Measurements from ENCODE around the gene B9D1.

B9D1 gene

DNA sequence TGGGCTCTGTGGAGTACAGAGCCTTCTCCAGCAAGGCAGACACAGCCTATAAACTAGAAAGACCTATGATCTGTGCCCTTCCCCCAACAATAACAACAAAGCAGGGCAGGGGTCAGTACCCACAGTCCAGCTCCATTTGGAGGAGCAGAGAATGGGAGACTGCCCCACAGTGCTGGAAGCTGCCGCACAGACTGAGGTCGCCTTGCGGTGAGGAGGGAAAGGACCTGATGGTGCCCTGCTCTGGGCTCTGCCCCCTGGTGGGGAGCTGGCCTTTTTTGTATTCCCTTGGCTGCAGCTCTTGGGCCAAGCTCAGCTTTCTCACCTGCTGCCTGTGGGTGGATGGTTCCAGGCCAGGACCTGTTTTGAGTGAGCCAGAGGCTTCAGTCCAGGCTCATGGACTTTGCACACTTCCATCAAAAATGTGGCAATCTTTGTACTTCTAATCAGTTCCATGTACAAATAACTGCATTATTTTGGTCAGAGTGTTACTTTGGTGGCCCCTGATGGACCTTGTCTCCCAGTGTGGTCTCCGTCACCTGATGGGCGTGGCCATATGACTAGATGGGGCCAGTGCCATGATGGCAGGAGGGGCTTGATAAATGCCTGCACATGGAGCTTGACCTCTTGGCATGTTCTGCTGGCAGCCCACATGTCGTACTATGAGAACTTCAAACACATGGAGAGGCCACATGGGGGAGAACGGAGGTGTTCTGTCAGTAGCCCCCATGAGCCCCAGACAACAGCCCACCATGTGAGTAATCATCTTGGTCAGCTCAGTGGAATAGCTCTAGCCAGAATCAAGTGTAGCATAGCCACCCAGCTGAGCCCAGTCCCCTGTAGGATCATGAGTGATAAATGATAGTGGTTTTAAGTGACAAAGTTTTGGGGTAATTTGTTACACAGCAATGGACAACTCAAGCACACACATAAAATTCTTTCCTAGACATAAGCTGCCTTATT lies 24.2 kb downstream of the B9D1 start:
- peak; percentile 27 to 37 for DNase-seq (ENCODE audit: low read depth in 2 of 2)

DNA sequence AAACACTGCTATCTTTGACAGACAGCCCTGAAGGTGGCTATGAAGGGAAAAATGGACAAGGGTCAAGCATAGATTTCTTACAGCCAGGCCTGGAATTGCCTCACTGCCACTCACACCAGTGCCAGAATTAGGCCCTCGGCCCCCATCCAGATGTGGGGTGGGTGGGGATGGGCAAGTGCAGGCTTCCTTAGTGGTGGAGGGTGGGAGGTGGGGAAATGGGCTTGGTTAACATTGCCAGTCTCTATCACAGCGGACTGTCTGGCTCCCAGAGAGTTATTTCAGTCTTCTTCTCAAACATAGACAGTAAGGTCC lies 24.9 kb downstream of the B9D1 start:
- no peak for DNase-seq (ENCODE audit: low read depth in 2 of 2)

DNA sequence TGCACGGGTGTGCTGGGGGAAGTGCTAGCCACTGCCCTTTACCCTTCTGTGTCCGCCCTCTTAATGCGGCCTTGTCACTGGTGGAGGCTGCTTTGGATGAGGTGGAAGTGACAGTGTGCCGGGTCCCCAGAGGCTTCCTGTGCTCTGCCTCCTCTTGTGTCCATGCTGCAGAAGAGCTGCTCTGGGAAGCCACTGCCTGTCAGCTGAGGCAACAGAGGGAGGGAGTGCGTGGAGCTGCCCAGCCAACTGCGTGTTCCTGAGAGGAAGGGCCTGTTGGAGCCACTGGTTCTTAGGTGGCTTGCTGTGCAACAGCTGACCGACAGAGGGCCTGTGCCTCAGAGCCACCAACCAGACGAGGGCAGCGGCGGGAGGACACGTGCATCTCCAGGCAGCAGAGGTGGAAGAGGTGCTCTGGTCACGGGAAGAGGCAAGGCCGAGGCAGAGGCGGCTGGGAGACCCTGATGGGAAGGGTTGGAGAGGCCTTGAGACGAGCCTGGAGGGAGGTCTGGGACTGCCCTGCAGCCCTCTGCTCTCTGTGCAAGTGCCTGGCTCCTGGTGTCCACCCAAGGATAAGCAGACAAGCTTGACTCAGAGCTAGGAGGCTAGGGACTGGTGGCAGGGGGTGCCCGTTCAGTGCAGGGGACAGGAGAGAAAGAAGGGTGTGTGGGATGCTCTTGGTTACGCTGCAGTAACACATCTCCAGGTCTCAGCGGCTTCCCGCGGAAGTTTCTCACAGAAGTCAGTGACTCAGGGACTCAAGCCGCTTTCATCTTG lies 25.4 kb downstream of the B9D1 start:
- DNase-seq (ENCODE audit: low read depth in 2 of 2) = no peak

DNA sequence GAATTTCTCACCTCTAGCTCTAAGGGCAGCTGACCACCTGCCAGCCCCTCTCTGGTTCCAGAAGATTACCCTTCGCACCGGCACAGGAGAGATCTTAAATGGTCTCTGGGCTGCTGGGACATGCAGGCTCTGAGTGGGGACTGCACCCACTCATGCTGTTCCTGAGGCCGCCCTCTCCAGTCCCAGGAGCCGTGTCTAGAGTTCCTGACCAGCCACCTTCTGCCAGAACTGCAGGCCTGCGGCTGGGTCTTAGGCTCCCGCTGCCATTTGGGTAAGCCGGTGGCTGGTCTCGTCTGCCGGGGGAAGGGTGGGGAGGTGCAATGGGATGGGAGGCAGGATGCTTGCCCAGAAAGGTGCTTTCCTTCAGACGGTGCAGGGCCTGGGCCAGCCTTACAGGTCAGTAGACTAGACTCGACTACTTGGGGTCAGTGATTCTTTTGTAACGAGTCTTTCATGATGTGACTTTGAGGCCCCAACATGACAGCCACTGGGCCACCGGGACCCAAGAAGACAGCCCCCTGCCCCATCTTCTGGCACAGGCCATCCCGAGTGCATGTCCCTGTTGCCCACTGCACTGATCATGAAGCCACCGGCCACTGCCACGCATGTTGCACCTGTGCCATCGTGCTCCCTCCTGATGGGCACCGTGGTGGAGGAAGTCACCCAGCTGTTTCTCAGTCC lies 26.4 kb downstream of the B9D1 start:
- DNase-seq (ENCODE audit: low read depth in 2 of 2) = no peak

DNA sequence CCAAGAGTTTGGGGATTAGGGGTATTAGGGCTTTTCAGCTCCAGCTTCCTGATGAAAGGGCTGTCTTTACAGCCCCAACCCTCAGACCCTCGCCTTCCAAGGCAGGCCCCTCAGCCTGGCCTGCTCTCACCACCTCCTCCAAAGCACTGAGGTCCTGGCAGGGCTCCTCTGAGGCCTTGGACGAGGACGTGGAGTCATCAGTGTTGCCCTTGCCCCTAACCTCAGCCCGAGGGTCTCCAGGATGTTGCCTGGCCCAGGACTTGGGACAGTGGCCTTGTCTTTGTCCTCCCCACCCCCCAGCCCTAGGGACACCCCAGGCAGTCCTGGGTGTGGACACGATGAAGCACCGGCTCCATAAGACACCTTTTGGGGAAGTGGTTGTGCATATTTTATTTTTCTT lies 28.2 kb downstream of the B9D1 start:
- no peak for DNase-seq (ENCODE audit: low read depth in 2 of 2)

DNA sequence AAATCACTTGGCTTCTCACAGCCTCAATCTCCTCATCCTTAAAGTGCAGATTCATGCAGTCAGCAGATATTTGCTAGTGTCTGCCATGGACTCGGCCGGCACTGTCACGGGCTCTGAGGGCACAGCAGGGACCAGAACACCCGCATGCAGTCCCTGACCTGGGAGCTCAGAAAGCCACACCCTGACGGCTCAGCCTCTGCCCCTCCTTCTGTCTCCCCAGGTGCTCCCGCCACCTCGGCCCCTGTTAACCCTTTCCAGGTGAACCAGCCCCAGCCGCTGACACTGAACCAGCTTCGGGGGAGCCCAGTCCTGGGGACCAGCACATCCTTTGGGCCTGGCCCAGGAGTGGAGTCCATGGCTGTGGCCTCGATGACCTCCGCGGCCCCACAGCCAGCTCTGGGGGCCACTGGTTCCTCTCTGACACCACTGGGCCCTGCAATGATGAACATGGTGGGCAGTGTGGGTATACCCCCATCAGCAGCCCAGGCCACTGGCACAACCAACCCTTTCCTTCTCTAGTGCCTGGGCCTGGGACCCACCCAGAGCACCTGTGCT lies 28.7 kb downstream of the B9D1 start:
- DNase-seq (ENCODE audit: low read depth in 2 of 2) = no peak

DNA sequence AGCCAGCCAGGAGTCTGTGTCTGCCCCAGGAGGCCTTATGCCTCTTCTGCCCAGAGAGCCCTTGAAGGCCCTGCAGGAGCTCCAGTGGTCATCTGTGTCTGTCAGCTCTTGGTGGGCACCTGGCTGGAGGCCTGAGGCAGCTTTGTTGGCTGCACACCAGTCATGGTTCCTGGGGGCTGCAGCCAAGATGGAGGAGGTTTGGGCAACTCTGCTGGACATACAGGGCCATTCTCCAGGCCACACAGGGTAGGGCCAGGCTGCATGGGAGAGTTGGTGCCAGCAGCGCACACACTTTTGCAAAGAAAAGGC lies 29.4 kb downstream of the B9D1 start:
- no peak for DNase-seq (ENCODE audit: low read depth in 2 of 2)

DNA sequence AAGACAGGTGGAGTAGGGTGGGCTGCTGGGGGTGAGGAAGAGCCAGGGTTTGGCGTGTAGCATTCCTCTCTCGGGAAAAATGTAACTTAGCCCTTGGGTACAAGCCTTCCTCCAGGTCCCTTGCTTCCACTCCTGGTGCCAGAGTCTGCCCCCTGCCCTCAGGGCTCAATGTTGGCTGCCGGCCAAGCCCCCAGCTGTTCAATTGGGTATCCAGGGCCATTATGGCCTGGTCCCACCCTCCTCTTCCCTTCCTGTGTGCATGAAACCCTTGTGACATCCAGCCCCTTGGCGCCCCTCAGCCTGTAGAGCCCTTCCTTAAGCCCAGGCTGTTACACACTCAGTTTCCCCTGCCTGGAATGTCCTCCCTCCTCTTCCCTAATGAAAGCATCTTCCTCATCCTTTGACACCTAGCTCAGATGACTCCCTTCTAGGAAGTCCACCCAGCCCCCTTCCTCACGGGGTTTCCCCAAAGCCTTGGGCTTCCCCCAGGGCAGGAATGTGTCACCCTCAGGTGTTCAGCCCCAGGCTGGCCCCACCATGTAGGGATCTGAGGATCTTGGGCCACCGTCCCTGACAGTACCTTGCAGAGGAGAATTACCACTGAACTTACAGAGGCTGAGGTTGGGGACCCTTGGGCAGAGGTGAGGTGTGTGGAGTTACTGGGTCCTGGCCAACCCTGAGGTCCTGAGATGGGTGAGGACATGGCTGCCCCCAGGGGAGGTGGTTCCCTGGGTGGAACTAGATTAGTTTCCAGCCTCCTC lies 30.0 kb downstream of the B9D1 start:
- no peak for DNase-seq (ENCODE audit: low read depth in 2 of 2)

DNA sequence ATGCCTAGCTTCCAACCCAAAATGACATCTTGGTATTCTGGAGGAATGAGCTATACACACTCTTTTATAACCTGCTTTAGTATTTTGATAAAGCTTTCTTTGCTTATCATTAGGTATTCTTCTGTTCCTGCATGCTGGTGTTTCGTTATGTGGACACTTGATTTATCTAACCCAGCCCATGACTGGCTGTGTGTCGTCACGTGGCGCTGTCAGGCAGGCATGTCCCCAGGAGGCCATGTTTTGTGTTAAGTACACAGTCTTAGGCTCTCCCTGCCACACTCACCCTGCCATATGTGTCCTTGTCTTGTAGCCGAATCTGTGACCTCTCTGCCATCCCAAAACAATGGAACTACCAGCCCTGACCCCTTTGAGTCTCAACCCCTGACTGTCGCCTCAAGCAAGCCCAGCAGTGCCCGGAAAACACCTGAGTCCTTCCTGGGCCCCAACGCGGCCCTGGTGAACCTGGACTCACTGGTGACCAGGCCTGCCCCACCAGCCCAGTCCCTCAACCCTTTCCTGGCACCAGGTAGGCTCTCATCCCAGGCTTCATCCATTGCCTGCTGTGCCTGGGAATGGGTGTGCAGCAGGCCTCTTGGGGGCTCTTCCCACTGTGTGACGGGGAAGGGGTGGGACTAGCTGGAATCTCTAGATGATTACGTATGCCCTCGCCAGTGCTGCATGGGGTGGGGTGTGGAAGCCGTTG lies 30.8 kb downstream of the B9D1 start:
- no peak for DNase-seq (ENCODE audit: low read depth in 2 of 2)

DNA sequence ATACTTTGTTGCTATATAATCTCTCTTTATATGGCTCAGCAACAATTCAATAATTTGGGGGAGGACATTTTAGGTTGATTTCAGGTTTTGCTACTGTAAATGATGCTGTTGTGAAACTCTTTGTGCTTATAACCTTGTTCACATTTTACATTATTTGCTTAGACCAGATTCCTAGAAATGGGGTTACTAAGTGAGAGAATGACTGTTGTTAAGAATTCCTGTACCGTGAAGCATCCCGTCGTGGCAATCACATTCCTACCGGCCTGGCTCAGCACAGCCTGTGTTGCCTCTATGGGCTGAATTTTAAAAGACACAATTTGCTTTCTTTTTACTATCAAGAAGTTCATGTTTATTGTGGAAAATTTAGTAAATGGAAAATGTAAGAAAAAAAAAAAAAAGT lies 31.4 kb downstream of the B9D1 start:
- DNase-seq (ENCODE audit: low read depth in 2 of 2) = no peak

DNA sequence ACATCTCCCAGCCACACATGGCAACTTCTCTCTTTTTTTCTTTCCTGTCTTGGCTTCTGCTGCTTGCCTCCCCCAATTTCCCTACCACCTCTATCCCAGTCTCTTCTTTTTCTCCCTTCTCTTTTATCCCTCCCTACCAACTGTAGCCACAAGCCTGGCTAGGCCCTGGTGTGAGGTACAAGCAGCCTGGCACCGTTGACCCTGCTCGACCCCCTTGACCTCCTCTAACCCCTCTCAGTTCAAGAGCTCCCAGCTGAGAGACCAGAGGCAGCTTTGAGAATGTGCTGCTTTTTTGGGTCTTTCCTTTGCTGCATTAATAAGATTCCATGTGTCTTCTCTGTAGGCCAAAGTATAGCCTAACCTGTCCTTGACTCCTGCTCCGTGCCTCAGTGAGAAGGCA lies 32.3 kb downstream of the B9D1 start:
- DNase-seq (ENCODE audit: low read depth in 2 of 2) = no peak

DNA sequence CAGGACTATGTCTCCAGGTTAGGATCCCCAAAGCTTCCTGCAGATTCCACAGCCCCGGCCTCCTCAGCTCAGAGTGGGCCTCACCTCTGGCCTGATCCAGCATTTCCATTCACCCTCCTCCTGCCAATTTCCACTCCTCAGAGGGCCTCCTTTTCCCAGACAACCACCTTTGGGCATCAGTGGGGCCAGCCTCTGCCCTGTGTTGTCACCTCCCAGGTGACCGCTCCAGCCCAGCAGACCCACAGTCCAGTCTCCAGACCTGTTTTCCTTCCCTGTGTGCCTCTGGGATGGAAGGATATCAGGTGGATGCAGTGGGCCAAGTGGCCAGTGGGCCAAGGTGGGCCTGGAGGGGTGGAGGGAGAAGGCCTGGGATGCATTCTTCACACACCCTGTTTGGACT lies 32.7 kb downstream of the B9D1 start:
- DNase-seq (ENCODE audit: low read depth in 2 of 2) = no peak

DNA sequence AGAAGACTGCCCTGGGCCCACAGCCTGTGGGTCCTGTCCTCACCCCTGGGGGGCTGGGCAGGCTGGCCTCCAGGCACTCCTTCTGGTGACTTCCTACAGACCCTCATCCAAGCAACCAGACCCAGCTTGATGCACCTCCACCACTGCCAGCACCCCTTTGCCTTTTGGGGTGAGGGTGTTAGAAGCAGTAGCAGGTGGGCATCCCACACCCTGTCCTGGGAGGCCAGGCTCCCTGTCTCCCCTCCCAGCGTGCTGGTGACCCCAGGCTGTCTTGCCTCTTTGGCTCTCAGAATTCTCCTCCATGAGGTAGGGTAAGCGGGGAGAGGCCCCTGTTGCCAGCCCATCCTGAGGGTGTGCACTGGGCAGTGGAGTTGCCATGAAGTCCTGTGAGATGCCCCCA lies 33.4 kb downstream of the B9D1 start:
- DNase-seq (ENCODE audit: low read depth in 2 of 2) = no peak

DNA sequence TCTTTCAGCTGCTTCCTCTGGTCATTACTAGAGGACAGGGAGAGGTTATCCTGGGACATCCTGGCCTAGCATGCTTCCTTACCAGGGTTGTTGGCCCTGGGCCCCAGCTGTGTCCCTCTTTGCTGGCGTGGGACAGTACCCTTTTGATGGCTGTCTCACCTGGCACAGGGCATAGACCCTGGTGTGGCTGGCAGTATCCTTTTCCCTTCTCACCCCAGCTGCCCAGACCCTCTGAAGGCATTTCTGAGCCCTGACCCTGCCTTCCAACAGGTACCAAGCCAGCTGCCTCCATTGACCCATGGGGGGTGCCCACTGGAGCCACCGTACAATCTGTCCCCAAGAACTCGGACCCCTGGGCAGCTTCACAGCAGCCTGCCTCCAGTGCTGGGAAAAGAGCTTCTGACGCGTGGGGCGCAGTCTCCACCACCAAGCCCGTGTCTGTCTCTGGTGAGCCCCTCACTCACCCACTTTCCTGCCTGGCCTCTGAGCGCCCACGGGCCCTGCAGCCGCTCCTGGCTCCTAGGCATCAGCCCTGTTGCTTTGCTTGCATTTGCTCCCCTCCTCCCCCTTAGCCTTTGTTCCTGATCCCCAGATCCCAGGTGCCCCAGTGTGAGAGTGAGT lies 34.0 kb downstream of the B9D1 start:
- no peak for DNase-seq (ENCODE audit: low read depth in 2 of 2)

DNA sequence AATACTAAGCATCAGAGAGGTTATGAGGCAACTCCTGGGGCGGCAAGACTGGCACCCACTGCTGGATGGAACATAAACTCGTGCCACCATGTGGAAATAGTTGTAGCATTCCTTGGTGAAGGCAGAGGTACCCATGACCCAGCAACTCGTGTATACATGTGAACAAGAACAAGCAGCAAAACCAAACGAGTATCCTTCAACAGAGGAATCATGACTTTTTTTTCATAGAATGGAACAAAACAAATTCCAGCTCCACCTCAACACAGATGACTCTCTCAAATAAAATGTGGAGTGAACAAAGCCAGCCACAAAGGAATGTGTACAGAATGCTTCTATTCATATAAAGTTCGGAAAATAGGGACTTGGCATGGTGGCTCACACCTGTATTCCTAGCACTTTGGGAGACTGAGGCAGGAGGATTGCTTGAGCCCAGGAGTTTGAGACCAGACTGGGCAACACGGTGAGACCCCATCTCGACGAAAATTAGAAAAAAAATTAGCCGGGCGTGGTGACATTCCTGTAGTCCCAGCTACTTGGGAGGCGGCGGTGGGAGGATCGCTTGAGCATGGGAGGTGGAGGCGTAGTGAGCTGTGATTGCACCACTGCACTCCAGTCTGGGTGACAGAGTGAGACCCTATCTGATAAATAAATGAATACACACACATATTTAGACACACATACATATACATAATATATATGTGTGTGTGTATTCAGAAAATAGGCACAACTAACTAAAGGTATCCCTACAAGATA lies 35.3 kb downstream of the B9D1 start:
- no peak for DNase-seq (ENCODE audit: low read depth in 2 of 2)

DNA sequence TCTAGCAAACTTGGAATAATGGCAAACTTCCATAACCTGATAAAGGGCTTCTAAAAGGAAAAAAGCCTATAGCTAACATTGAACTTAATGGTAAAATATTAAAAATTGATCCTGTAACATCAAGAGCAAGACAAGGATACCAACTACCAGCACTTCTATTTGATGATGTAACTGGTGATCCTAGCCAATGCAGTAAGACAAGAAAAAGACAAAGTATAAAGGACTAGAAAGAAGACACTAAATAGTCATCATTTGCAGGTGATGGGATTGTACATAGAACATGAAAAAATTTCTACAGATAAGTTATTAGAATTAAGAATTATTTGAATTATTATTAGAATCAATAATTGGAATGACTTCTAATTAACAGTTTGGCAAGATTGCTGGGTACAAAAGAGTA lies 37.0 kb downstream of the B9D1 start:
- no peak for DNase-seq (ENCODE audit: low read depth in 2 of 2)

DNA sequence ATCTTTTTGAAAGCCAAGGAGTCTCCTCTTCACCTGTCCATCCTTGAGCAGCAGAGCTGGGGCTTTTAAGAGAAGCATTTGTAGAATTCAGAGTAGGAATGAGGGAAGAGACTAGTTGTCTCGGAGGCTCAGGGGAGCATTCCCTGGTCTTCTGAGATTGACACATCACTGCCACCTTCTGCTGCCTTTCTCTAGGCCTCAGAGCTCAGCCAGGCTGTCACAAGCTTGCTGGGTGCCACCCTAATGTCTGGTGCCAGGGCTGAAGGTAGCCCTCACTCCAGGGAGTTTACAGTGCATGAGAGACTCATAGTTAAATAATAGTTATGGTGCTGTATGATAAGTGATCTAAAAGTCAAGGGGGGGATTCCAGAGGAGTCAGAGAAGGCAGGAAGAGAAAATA lies 39.7 kb downstream of the B9D1 start:
- DNase-seq (ENCODE audit: low read depth in 2 of 2) = no peak

DNA sequence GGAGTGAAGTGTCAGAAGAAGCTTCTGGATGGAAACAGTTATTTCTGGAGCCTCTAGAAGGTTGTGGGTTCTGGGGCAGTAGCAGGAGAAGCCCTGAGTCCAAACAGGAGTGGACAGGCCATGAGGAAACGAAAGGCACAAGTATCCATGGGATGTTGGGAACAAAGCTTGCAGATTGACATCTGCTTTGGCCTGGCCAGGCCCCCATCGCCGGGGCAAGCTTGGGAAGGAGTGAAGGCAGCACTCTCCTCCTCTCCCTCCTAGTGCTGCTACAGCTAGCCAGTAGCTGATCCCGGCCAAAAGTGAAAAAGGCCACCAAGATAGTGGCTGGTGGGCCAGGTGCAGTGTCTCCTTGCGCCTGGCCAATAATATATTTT lies 40.4 kb downstream of the B9D1 start:
- DNase-seq (ENCODE audit: low read depth in 2 of 2) = no peak

DNA sequence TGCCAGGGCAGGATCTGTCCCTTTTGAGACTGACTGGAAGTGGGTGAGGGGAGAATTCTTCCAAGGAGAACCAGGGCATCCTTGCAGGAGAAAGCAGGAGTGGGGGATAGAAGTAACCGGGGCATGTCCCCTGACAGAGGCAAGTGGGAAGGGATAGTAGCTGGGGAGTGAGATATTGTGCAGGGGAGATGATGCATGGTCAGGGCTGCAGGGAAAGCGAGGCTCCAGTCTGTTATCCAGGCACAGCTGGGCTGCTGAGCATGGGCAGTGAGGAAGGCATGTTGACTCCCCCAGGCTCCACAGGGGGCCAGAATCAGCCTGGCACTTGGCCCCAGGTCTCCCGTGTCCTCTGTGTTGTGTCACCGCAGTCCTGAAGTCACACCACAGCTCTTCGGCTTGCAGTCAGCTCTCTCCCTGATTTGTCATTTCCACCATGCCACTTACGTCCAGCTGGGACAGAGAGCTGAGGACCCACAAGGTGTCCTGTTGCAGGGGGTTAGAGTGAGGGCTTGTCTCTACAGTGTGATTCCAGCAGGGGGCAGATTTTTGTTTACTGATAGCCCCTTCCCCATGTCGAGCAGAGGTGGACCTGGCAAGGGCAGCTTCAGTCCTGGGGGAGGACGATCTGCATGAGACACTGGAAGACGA lies 40.9 kb downstream of the B9D1 start:
- DNase-seq (ENCODE audit: low read depth in 2 of 2) = no peak

DNA sequence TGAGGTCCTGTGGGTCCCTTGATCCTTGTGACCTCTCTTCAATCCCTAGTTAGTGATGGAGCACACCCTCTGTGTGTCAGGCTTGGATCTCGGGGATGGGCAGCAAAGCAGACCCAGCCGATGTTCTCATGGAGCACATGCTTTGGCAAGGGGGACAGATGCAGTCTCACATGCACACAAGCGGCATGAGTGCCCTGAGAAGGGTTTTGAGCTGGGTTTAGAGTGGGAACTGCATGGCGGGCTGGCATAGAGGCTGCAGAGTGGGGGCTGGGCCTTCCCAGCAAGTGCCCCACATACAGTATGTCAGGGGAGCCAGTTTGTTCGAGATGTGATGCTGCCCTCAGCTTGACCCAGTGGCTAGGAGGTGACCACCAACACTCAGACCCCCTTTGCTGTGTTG lies 41.6 kb downstream of the B9D1 start:
- DNase-seq (ENCODE audit: low read depth in 2 of 2) = no peak

Measured in stimulated activated CD8-positive, alpha-beta memory T cell treated with anti-CD3 and anti-CD28 coated beads, Interleukin-2, amount 100 ng/mL, for 1 hour (primary cell).